Body of pancreas (tissue), 4 donors: Measurements from ENCODE around the gene KRTAP20-1.

ENCODE experiments used
- POLR2A ChIP-seq, 3 donors: fragments of 450-650 bp; IDR thresholded peaks; one replicate each; pipeline ENCODE4 v1.6.1; 2016; ENCODE audit warnings: antibody characterized with exemption in 3 of 3, mild to moderate bottlenecking in 2 of 3
- TF ChIP-seq, protein P1 (sequence below), 7 experiments: fragments of 450-650 bp in 4 of 7; fragments of 200-600 bp in 3 of 7; sonication (generic) in 3 of 7; IDR thresholded peaks; one replicate each; pipeline ENCODE4 v1.5.1; 2016 to 2019; ENCODE audit warnings: antibody characterized with exemption in 7 of 7

DNA sequence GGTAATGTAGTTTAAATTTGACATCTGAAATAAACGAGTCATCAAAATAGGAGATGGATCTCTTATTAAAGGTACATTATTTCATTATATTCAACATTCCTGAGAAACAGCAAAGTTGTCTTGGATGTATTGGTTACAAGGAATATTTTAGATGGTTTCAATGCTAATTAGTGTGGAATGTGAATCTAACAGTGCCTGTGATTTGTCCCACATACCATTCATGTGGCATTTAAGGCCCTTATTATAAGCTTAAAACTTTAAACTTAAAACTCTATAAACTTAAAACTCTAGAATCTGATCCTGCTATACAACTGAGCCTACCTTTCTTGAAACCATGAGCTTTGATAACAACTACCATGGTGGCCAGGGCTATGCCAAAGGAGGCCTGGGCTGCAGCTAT, 15.4 kb upstream of the KRTAP20-1 start, which contains the start of gene KRTAP22-1:
- TF ChIP-seq, protein P1, sequence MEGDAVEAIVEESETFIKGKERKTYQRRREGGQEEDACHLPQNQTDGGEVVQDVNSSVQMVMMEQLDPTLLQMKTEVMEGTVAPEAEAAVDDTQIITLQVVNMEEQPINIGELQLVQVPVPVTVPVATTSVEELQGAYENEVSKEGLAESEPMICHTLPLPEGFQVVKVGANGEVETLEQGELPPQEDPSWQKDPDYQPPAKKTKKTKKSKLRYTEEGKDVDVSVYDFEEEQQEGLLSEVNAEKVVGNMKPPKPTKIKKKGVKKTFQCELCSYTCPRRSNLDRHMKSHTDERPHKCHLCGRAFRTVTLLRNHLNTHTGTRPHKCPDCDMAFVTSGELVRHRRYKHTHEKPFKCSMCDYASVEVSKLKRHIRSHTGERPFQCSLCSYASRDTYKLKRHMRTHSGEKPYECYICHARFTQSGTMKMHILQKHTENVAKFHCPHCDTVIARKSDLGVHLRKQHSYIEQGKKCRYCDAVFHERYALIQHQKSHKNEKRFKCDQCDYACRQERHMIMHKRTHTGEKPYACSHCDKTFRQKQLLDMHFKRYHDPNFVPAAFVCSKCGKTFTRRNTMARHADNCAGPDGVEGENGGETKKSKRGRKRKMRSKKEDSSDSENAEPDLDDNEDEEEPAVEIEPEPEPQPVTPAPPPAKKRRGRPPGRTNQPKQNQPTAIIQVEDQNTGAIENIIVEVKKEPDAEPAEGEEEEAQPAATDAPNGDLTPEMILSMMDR (IDR thresholded peaks at IDR 0.05): no peak
- no peak for TF ChIP-seq POLR2A (IDR thresholded peaks at IDR 0.05)
